Activated T-cell treated with anti-CD3 and anti-CD28 coated beads, Interleukin-2, amount 50 U/mL, for 48 hours (primary cell): Measurements from ENCODE around the gene KRTAP12-4.

Experiments
- DNase-seq, 2 experiments: peaks; one replicate each; pipeline ENCODE4 v3.0.0-alpha.2; 2020

KRTAP12-4 gene

DNA sequence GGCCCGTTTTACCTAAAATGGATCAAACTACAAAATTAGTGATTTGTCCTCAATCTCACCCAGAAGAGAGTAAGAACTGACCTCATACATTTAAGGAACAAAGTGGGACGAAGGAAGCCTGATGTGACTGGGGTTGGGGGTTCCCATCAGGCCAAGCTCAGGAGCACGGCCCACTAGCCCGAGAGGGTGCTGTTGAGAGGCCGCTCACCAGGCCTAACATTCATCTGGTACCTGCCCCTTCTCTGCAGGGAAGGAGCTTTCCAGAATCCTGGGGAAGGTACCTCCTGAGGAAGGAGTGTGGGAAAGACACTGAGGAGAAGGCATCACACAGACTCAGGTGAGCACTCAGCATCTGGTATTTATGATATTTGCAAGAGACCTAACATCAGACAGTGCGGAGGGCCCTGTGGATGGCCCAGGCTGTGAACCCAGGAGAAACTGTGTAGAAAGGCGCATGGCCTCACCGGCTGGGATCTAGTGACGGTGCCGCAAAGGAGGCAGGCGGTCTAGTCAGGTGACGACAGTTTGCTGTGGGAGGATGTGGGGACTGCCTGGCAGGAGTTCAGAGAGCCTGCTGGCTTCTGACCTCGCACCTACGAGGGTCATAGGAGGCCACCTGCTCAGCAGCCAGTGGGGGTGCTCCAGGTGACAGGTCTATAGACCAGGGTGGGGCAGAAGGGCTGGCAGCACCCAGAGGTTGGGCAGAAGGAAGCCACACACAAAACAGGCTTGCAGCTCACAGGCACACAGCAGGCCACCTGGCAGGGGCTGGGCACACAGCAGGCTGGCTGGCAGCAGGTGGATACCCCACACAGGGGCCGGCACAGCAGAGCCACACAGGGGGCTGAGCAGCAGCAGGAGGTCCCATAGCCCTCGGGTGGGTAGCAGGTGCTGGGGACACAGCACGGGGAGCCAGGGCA is 543 bp downstream of the KRTAP12-4 start:
- DNase-seq: no peak

DNA sequence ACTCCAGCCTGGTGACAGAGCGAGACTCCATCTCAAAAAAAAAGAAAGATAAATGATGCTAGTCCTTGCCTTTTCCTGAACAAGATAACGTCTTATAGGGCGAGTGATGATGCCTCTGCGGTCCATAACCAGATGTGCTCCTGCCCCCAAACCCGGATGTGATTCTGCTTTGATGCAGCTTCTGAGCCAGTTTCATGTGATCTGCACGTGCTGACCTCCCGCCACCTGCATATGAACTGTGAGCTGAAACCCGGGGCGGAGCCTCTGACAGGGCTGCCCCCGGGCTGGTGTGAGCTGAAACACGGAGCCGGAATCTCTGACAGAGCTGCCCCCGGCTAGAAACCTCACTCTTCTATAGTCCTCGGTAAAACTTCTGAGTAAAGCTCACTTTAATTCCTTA is 1.3 kb downstream of the KRTAP12-4 start:
- no peak for DNase-seq

DNA sequence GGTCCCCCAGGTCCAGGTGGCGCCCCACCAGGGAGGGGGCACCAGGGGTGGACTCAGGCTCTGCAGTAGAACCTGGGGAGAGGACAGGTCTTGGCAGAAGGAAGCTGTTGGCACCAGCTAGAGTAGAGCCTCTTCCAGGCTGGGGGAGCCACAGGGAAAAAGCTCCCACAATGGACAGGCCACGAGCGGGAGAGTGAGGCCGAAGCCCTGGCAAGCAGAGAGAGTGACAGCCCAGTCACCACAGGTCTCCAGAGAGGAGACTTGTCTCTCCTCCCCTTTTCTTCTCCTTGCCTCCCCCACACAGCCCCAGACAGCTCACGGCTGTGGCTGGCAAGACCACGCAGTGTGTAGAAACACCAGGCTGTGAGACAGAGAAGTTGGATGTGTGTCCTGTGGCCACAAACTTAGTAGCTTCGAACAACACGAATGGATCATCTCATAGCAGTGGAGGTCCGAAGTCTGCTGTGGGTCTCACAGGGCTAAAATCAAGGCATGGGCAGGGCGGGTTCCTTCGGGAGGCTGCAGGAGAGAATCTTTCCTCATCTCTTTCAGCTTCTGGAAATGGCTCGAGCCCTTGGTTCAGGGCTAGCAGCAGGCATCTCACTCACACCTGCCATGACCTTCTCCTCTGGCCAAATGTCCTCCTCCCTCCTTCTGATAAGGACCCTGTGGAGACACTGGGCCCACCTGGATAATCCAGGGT is 3.3 kb downstream of the KRTAP12-4 start:
- peak in 1 of 2 experiments; percentile 13 for DNase-seq

DNA sequence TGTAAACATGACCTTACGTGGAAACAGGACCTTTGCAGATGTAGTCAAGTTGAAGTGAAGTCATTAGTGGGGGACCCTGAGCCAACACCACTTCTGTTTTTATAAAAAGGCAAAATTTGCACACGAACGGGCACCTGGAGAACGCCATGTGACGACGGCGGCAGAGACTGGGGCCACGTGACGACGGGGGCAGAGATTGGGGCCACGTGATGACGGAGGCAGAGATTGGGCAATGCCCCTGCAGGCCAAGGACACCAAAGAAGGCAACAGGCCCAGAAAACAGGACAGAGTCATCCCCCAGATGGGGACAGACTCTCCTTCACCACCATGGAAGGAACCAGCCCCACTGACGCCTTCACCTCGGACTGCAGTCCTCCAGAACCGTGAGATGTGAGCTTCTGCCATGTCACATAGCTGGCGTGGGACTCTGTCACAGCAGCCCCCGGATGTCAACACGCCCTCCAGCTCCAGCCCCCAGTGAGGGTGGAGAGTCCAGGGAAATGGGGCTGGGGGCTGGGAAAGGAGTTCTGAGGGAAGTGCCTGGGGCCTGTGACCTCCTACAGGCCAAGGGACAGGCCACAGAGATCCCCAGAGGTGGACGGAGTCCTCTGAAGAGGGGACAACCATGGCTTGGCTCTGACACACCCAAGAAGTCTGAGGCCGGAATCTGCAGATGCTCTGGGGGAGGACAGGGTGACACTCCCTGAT is 4.0 kb downstream of the KRTAP12-4 start:
- DNase-seq: no peak

DNA sequence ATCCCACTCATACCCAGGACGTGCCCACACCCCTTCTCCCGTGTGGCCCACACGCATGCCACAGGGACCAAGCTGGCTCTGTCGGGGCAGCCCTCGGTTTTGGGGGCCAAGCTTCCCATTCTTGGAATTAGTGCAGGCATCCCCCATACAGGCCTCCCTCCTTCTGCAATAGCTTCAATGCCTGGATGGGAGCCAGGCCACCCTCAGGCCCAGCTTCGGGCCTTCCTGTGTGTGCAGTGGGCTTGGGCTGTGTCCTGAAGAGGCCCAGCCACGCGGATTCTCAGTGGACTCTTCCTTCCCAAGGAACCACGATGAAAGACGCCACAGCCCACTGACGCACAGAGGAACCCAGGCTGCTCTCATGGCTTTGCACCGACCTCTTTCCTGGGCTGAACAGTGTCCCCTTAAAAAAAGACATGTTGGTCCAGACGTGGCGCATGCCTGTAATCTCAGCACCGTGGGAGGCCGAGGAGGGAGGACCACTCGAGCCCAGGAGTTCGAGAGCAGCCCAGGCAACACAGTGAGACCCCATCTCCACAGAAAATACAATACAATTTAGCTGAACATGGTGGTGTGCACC is 4.8 kb downstream of the KRTAP12-4 start:
- no peak for DNase-seq

DNA sequence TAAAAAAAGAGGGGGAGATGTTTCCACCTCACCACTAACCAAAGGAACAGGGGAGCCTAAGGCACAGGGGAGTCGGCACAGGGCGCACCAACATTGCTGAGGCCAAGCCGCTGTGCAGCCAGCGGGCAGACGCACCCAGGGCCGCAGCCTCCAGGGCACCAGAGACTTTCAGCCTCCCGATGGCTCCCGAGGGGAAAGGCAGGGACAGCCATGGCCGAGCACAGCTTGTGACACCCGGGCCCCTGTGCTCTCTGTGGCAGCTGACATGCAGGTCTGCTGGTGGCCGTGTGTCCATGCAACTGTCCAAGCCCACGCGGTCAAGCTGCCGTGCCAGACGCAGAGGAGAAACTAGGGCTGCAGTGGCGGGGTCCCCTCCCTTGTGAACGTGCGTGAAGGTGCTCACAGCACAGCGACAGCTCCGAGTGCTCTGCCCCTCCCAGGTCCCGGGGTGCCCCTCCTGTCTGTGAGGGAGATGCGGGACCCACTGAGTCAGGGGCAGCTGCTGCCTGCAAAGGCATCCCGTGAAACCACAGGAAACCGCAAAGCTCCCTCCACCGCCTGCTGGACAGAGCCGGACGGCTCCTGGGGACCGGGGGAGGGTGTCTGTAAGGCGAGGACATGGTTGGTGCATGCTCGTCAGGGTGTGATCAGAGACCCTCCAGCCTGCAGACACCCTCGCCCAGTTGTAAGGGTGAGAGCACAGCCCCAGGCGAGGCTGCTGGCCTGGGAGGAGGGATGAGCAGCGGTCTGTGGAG is 5.7 kb downstream of the KRTAP12-4 start:
- DNase-seq: peak in 1 of 2 experiments; percentile 8

DNA sequence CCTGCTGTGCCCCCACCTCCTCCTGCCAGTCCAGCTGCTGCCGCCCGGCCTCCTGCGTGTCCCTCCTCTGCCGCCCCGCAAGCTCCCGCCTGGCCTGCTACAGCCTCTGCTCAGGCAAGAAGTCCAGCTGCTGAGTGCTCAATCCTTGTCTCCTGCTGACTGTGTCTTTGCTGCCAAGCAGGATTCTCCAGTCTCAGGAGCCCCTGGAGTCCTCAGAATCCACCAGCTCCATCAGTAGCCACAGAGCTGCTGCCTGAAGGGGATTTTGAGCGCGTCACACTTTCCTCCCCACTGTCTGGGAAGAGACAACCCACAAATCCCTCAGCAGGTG is 7.3 kb downstream of the KRTAP12-4 start:
- DNase-seq: no peak

DNA sequence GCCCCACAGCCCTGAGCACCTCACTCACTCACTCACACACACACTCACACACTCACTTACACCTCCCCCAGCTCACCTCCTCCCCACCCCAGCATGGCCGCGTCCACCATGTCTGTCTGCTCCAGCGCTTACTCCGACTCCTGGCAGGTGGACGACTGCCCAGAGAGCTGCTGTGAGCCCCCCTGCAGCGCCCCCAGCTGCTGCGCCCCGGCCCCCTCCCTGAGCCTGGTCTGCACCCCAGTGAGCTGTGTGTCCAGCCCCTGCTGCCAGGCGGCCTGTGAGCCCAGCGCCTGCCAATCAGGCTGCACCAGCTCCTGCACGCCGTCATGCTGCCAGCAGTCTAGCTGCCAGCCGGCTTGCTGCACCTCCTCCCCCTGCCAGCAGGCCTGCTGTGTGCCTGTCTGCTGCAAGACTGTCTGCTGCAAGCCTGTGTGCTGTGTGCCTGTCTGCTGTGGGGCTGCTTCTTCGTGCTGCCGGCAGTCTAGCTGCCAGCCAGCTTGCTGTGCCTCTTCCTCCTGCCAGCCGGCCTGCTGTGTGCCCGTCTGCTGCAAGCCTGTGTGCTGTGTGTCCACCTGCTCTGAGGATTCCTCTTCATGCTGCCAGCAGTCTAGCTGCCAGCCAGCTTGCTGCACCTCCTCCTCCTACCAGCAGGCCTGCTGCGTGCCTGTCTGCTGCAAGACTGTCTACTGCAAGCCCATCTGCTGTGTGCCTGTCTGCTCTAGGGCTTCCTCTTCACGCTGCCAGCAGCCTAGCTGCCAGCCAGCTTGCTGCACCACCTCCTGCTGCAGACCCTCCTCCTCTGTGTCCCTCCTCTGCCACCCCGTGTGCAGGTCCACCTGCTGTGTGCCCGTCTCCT is 7.9 kb downstream of the KRTAP12-4 start, which contains the start of gene KRTAP10-11:
TSS of gene KRTAP10-11 (plus strand) at position 49 of the 856 bp plus-strand sequence. CDS start at position 94, 45 bp downstream.
- peak in 1 of 2 experiments; percentile 11 for DNase-seq

DNA sequence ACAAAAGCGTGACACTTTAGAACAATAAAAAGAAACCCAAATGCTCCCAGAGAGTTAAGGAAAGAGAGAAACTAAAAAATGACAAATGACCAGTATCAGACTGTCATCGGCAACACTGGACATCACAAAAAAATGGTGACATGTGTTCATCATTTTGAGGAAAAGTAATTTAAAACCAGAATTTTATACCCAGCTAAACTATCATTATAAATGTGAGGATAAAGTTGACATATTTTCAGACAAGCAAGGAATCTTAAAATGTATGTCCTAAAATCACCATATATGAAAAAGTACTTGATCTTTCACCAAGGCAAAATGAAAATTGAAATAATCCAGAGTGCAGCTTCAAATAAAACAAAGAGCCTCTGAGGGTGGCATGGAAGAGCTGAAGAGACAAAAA is 9.6 kb downstream of the KRTAP12-4 start:
- DNase-seq: no peak

DNA sequence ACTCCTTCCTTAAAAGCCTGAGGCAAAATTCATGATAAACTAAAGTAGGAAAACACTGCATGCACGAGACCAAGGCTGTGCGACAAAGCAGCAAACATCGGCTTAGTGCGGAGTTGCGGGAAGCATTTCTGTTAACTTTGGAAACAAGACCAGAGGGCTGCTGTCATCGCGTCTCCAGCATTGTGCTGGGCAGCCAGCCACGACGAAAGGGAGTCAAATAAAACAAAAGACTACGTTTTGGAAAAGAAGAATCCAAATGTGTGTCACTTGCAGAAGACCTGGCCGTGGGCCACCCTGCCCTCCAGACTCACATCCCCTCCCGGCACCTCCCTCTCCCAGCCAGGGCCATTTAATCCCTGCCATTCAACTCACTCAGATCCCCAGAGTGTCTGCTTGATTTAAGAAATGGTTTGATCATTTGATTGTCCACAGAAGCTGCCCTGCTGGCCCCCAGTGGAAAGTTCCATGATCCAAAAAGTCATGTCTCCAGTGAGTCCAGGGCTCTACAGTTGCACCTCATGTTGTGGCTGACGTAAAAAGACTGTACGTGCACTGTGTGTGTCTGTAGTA is 10.6 kb downstream of the KRTAP12-4 start:
- DNase-seq: no peak

DNA sequence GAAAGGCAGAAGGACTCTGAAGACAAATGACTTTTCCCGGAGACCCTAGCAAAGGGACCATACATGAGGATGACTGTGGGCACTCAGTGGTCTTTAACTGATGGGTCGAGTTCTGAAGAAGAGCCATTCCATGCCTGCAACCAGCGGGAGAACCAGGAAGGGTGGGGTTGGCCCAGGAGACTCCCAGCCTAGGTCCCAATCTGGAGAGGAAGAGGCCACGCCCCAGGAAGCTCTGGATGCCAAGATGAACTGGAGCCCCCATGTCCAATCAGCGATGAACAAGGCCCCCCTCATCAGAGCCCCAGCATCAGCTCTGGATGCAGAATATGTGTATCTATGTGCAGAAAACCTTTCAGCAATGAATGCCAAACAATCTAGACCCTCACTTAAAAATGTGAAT is 13.7 kb downstream of the KRTAP12-4 start:
- DNase-seq: no peak

DNA sequence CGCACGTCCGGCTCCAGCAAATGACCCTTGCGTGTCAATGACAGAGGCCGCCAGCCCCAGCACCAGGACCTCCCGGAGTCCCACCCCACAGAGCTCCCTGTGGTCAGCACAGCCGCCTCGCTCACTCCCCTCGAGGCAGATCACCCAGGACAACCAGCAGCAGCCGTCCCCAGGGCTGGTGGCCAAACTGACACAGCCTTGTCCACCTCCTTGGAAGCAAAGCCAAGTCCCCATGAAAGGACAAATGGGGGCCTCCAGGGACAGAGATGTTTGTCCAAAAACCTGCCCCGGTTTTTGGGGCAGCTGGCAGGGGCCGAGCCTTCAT is 15.2 kb downstream of the KRTAP12-4 start:
- peak in 1 of 2 experiments; percentile 11 for DNase-seq

DNA sequence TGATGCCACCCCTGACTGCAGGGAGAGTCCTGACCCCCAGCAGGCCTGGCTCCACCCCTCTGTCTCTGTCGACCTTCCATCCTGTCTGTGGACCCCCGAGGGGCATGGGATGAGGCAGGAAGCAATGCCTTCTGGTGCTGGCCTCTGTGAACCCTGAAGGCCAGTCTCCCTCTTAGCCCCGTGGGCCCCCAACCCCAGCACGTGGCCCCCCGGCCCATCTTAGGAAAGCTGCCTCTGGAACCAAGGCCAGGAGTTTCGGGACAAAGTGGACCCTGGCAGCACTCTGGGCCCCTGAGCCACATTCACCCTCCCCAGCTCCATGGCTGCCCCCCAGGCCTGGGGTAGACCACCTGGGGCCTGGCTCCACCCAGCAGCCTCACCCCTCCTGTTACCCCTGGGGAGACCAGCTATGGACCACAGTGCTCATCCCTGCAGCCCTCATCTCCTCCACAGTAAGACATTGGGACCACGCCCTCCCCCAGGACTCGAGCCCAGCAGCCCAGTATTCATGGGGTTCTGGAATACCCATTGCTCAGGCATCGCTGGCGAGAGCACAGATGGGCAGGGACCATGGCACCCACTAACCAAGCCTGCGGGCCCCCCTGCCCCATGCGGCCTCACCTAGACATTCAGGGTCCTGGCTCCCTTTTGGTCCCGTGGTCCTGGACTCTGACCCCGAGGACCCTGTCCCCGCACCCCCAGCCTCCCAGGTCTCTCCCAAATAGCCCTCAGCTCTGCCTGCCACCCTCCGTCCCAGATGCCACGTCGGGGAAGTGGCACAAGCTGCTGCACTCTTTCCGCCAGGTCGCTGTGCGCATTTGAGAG is 15.7 kb downstream of the KRTAP12-4 start:
- DNase-seq: peak; percentile 7 to 8

DNA sequence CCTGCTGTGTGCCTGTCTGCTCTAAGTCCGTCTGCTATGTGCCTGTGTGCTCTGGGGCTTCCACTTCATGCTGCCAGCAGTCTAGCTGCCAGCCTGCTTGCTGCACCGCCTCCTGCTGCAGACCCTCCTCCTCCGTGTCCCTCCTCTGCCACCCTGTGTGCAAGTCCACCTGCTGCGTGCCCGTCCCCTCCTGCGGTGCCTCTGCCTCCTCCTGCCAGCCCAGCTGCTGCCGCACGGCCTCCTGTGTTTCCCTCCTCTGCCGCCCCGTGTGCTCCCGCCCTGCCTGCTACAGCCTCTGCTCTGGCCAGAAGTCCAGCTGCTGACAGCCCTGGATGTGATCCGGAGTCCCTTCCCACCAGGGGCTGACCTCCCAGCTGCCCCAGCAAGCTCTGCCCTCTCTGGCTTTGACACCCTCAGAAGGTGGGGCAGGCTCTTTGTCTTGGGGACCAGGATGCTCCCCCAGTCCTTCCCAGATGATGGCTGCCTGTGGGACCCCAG is 16.6 kb downstream of the KRTAP12-4 start:
- peak in 1 of 2 experiments; percentile 8 for DNase-seq

DNA sequence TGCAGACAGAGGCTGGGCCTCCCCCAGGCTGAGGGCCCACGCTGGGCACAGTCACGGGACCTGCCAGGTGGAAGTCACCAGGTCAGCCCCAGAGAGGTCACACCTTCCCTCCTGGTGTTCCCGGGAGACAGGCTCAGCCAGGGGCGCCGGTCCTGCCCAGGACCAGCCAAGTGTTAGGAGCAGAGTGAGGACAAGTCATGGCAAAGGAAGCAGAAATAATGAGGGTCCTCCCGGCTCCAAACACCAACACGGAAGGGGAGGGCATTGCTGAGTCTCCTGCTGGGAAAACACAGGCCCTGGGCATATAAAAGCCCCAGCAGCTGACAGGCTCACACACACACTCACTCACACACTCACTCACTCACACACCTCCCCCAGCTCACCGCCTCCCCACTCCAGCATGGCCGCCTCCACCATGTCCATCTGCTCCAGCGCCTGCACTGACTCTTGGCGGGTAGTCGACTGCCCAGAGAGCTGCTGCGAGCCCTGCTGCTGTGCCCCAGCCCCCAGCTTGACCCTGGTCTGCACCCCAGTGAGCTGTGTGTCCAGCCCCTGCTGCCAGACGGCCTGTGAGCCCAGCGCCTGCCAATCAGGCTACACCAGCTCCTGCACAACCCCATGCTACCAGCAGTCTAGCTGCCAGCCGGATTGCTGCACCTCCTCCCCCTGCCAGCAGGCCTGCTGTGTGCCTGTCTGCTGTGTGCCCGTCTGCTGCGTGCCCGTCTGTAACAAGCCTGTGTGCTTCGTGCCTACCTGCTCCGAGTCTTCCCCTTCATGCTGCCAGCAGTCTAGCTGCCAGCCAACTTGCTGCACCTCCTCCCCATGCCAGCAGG is 17.2 kb downstream of the KRTAP12-4 start, which contains the start of gene KRTAP10-10:
TSS of gene KRTAP10-10 (plus strand) at position 339 of the 833 bp plus-strand sequence. CDS start at position 401, 62 bp downstream.
- DNase-seq: peak; percentile 1 to 5

DNA sequence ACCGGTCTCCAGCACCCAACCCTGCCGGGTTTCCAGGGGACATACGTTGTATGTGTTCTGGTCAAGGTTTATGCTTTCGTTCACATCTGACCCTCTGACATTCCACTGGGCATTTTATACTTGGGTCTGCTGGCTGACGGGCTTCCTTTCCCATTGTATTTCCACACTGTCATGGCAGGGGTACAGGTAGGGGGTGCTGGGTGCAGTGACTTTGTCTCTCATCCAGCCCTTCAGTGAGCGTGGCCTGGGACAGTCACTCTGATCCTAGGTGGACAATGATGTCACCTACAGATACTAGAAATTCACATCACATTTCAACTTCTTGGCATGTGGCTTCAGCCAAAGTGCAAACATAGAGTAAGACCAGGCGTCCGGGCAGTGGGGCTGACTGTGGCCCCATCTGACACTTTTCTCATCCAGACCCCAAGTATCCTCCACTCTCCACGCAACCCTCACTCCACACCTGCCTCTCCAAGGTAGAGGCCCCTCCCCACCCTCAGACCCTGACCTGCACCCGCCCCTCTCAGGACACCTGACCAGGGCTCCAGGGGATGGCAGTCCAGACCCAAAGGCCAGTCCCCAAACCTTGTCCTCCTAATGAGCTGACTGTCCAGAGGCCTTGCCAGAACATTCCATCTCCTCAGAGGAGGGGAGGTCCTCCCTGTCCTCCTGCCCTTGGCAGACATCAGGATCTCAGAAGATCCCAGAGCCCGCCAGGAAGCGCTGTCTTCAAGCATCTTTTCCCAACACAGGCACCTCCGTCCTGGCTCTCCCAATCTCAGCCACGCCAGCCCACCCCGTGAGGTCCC is 18.0 kb downstream of the KRTAP12-4 start:
- peak in 1 of 2 experiments; percentile 5 for DNase-seq

DNA sequence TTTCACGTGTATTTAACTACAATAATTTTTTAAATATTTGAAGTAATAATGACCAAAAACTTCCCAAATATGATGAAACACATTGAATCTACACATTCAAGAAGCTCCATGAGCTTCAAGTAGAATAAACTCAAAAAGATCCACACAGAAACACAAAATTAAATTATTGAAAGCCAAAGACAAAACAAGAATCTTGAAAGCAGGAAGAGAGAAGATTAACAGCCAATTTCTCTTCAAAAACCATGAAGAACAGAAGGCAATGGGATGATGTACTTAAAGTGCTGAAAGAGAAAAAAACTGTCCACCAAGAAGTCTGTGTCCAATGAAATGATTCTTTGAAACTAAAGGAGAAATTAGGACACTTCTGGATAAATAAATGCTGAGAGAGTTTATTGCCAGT is 22.4 kb downstream of the KRTAP12-4 start:
- no peak for DNase-seq

DNA sequence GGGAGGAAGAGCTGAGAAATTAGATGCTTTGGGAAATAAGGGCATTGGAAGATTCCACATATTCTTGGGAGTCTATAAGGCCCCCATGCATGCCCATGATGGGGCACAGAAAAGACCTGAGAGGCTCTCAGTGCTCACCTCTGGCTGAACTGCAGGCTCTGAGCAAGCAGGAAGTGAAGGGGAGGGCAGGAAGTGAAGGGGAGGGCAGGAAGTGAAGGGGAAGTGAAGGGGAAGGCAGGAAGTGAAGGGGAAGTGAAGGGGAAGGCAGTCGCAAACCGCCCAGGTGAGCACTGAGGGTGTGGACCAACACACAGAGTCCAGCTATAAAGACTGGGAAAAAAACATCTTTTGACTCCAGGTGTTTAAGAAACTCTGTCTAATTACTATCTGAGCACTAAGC is 24.0 kb downstream of the KRTAP12-4 start:
- DNase-seq: peak in 1 of 2 experiments; percentile 13
